Panc1 (cell line): Measurements from ENCODE around the gene KCNQ1.

Experiments used
- POLR2AphosphoS5 ChIP-seq: IDR thresholded peaks from 2 replicates; pipeline ENCODE4 v1.6.1; 2012; ENCODE audit warnings: mild to moderate bottlenecking, low read depth, low read length, moderate library complexity
- SIN3A ChIP-seq: IDR thresholded peaks from 2 replicates; pipeline ENCODE4 v1.6.1; 2012; ENCODE audit warnings: low read depth, mild to moderate bottlenecking, low read length, moderate library complexity, borderline replicate concordance; ENCODE audit not compliant: insufficient read depth
- TF ChIP-seq, protein P1 (sequence below): fragments of 450-650 bp; IDR thresholded peaks from 2 replicates; pipeline ENCODE4 v1.5.1; 2017; ENCODE audit warnings: mild to moderate bottlenecking

DNA sequence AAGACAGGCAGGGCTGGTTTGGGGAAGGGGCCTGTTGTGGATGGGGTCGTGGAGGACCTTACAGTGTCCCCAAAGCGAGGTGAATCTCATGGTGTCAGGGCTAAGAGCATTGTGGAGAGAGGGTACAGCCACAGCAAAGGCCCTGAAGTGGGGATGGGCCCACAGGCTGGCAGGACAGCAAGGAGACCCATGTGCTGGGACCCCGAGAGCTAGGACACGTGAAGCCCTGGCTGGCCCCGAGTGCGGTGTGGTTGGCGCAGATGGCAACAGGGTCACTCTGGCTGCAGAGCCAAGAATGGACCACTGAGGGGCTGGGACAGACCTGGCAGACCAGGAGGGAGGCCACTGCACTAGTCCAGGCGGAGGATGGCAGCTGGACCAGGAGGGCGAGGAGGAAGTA lies 285.0 kb downstream of the KCNQ1 start:
- TF ChIP-seq, protein P1, sequence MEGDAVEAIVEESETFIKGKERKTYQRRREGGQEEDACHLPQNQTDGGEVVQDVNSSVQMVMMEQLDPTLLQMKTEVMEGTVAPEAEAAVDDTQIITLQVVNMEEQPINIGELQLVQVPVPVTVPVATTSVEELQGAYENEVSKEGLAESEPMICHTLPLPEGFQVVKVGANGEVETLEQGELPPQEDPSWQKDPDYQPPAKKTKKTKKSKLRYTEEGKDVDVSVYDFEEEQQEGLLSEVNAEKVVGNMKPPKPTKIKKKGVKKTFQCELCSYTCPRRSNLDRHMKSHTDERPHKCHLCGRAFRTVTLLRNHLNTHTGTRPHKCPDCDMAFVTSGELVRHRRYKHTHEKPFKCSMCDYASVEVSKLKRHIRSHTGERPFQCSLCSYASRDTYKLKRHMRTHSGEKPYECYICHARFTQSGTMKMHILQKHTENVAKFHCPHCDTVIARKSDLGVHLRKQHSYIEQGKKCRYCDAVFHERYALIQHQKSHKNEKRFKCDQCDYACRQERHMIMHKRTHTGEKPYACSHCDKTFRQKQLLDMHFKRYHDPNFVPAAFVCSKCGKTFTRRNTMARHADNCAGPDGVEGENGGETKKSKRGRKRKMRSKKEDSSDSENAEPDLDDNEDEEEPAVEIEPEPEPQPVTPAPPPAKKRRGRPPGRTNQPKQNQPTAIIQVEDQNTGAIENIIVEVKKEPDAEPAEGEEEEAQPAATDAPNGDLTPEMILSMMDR = no peak
- TF ChIP-seq POLR2AphosphoS5 (no peak), SIN3A (no peak)
